ENCODE results near the gene AMOTL1. TPM values are rescaled to one million over a fixed set of nuclear protein-coding genes. Genes with fewer than 3 reads are reported as not detected.

The AMOTL1 gene
- total and polyA plus RNA-seq, 2 of the 8 experiments (the other 6 are each of a cell fraction or from before 2014, with no cell fraction given), result 9.0 to 27.6 TPM

- H4K5ac ChIP-seq (ENCODE audit: insufficient read length, low read depth, low read length), result no peak overlapping the region
- peaks cover 0 to 2% of the 10 kb centered on the region in 2 experiments for H4K20me1 ChIP-seq (replicated peaks in 1 of 2; ENCODE audit: control insufficient read depth in 1 of 2, insufficient read depth in 2 of 2, low read length in 2 of 2)
- no peak overlapping the region for H3K18ac ChIP-seq (ENCODE audit: extremely low read depth, low read length)
- no peaks in the 10 kb centered on the region for H3K4me1 ChIP-seq (replicated peaks in 1 of 4; ENCODE audit: control insufficient read depth in 3 of 4, insufficient read depth in 4 of 4, low read length in 3 of 4)
- no peak overlapping the region for H2BK5ac ChIP-seq (ENCODE audit: low read depth, low read length)
- ChIA-PET POLR2A (ENCODE audit: partially characterized antibody) (no interaction called here), CTCF (ENCODE audit: partially characterized antibody) (interaction anchor here (0.6 to 1.3 kb wide), 2 partner anchors 215 to 516 kb away, joined by 3 to 4 read pairs; no protein-coding TSS in a partner anchor)
- H3K79me2 ChIP-seq (ENCODE audit: control insufficient read depth in 1 of 2, insufficient read depth in 2 of 2, low read length in 2 of 2), result no peaks in the 10 kb centered on the region
- TF ChIP-seq POLR2A (IDR thresholded peaks at IDR 0.05; ENCODE audit: control extremely low read depth in 1 of 2, low read depth in 2 of 2, low read length in 2 of 2) (no peak), ATF3 (IDR thresholded peaks at IDR 0.05; ENCODE audit: insufficient read depth, low read depth, low read length) (no peak), EP300 (IDR thresholded peaks at IDR 0.05; ENCODE audit: borderline replicate concordance in 1 of 2, low read depth in 2 of 2, low read length in 2 of 2) (no peak), BRCA1 (IDR thresholded peaks at IDR 0.05; ENCODE audit: low read depth, low read length) (no peak)
- no peak overlapping the region for H2BK20ac ChIP-seq (ENCODE audit: low read length)
- H3K4me2 ChIP-seq (ENCODE audit: insufficient read depth in 1 of 2, low read depth in 2 of 2, low read length in 2 of 2), result no peak overlapping the region
- no peak overlapping the region for H4K8ac ChIP-seq (ENCODE audit: extremely low read depth, insufficient read depth, low read length)
- H3K23me2 ChIP-seq (ENCODE audit: low read depth, low read length), result no peaks in the 10 kb centered on the region
- H3K56ac ChIP-seq (replicated peaks; ENCODE audit: insufficient read length, low read depth, low read length), result no peak overlapping the region
- H2BK15ac ChIP-seq (ENCODE audit: low read length), result no peak overlapping the region
- no peak overlapping the region for H3K23ac ChIP-seq (ENCODE audit: insufficient read length)
- H3K9ac ChIP-seq (replicated peaks in 1 of 4; ENCODE audit: extremely low read depth in 1 of 4, low read depth in 3 of 4, low read length in 3 of 4), result no peak overlapping the region
- H4K91ac ChIP-seq (replicated peaks; ENCODE audit: insufficient read length, low read length), result no peak overlapping the region
- DNase-seq (ENCODE audit: low read depth in 1 of 2, low spot score in 2 of 2), result no peak
- H3K9me3 ChIP-seq (ENCODE audit: insufficient read depth in 2 of 2, low read depth in 1 of 2, low read length in 1 of 2), result no peaks in the 10 kb centered on the region
- no peak overlapping the region for H3K14ac ChIP-seq (ENCODE audit: insufficient read length)
- H2AFZ ChIP-seq (ENCODE audit: low read length), result no peak overlapping the region
- WGBS, 2 experiments (ENCODE audit: extremely low coverage in 1 of 2, insufficient coverage in 1 of 2, insufficient read length in 1 of 2, insufficient replicate concordance in 2 of 2, low coverage in 1 of 2, low lambda C conversion rate in 2 of 2, missing lambda C conversion rate in 1 of 2), result 89% methylated on average over 2 of the region's 2 CpGs; no CpG with 5 or more reads in 1 of the 2 experiments
- no peak overlapping the region for H3K27ac ChIP-seq (ENCODE audit: low read depth, low read length)
- no peak overlapping the region for H2AK5ac ChIP-seq (ENCODE audit: low read depth, low read length)
- H2BK120ac ChIP-seq (replicated peaks; ENCODE audit: low read depth, low read length), result no peak overlapping the region
- no peak overlapping the region for H3K4ac ChIP-seq (replicated peaks; ENCODE audit: insufficient read length, low read depth, low read length)
- H3K36me3 ChIP-seq (ENCODE audit: control insufficient read depth in 2 of 4, insufficient read depth in 4 of 4, low read length in 3 of 4), result peaks cover 0 to 5% (median 0%) of the 10 kb centered on the region in 4 experiments; a peak in 6 of 8 replicates
- no peak for FAIRE-seq
- no peaks in the 10 kb centered on the region for H3K27me3 ChIP-seq (replicated peaks in 1 of 4; ENCODE audit: control insufficient read depth in 3 of 4, extremely low read depth in 1 of 4, insufficient read depth in 3 of 4, low read length in 3 of 4)
- H2BK12ac ChIP-seq (ENCODE audit: low read depth, low read length), result no peak overlapping the region
- H3K4me3 ChIP-seq (ENCODE audit: extremely low read depth in 1 of 4, insufficient read depth in 2 of 4, low read depth in 3 of 4, low read length in 4 of 4), result no peak overlapping the region
- no peaks in the 10 kb centered on the region; the same call in 1 of the 2 replicates for H3K79me1 ChIP-seq (ENCODE audit: low read depth, low read length)
Observed at GRCh38 chr11:94838027-94838731, 70.0 kb downstream of the AMOTL1 start.
